HCT116 (cell line): ENCODE measurements around the gene DOK5.

Experiments used
- CBX3 ChIP-seq: IDR thresholded peaks from 2 replicates; pipeline ENCODE4 v1.6.1; 2012; ENCODE audit warnings: low read depth
- EZH2phosphoT487 ChIP-seq: fragments of 200-600 bp; IDR thresholded peaks from 2 replicates; pipeline ENCODE4 v1.6.1; 2018; ENCODE audit warnings: antibody characterized with exemption, borderline replicate concordance
- MAX ChIP-seq: IDR thresholded peaks from 2 replicates; pipeline ENCODE4 v1.6.1; 2012
- POLR2A ChIP-seq: IDR thresholded peaks from 2 replicates; pipeline ENCODE4 v1.7.0; 2011; ENCODE audit warnings: borderline replicate concordance; ENCODE audit not compliant: insufficient read depth, insufficient read length; ENCODE audit errors: extremely low read depth
- POLR2AphosphoS5 ChIP-seq: IDR thresholded peaks from 2 replicates; pipeline ENCODE4 v1.6.1; 2011; ENCODE audit warnings: mild to moderate bottlenecking, low read depth, low read length, moderate library complexity
- RAD21 ChIP-seq: IDR thresholded peaks from 2 replicates; pipeline ENCODE4 v1.6.1; 2012; ENCODE audit warnings: low read depth, mild to moderate bottlenecking
- SRF ChIP-seq: IDR thresholded peaks from 2 replicates; pipeline ENCODE4 v1.6.1; 2012; ENCODE audit warnings: low read depth
- ZFX ChIP-seq: fragments of 450-650 bp; IDR thresholded peaks from 2 replicates; pipeline ENCODE4 v1.6.1; 2017
- TF ChIP-seq, protein P1 (sequence below), 3 experiments: fragments of 200-600 bp in 1 of 3; sonication (generic) in 1 of 3; IDR thresholded peaks in 2 of 3; conservative IDR thresholded peaks in 1 of 3; 2 replicates each; pipeline ENCODE4 v1.5.1; 2012 to 2017; ENCODE audit warnings: low read depth in 2 of 3, low read length in 2 of 3, antibody characterized with exemption in 1 of 3, borderline replicate concordance in 1 of 3, control low read depth in 1 of 3, mild to moderate bottlenecking in 1 of 3, mixed read lengths in 1 of 3, mixed run types in 1 of 3, moderate library complexity in 1 of 3; ENCODE audit not compliant: insufficient read depth in 1 of 3
- TF ChIP-seq, protein P2 (sequence below): IDR thresholded peaks from 2 replicates; pipeline ENCODE4 v1.6.1; 2012; ENCODE audit warnings: low read depth

DNA sequence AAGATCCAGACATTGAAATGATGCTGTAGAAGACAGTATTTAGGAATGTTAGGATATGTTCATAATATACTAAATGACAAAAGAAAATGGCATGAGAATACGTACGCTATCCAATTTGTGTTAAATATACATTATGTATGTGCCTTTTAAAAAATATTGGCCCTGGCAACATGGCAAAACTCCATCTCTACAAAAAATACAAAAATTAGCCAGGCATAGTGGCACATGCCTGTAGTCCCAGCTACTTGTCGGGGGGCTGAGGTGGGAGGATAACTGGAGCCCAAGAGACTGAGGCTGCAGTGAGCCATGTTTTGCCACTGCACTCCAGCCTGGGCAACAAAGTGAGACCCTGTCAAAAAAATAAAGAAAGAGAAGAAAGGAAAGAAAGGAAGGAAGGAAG lies 155.7 kb downstream of the DOK5 start:
- TF ChIP-seq, protein P1, sequence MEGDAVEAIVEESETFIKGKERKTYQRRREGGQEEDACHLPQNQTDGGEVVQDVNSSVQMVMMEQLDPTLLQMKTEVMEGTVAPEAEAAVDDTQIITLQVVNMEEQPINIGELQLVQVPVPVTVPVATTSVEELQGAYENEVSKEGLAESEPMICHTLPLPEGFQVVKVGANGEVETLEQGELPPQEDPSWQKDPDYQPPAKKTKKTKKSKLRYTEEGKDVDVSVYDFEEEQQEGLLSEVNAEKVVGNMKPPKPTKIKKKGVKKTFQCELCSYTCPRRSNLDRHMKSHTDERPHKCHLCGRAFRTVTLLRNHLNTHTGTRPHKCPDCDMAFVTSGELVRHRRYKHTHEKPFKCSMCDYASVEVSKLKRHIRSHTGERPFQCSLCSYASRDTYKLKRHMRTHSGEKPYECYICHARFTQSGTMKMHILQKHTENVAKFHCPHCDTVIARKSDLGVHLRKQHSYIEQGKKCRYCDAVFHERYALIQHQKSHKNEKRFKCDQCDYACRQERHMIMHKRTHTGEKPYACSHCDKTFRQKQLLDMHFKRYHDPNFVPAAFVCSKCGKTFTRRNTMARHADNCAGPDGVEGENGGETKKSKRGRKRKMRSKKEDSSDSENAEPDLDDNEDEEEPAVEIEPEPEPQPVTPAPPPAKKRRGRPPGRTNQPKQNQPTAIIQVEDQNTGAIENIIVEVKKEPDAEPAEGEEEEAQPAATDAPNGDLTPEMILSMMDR (IDR thresholded peaks at IDR 0.05 in 2 of 3, conservative IDR thresholded peaks at IDR 0.05 in 1 of 3; ENCODE audit: borderline replicate concordance in 1 of 3, insufficient read depth in 1 of 3, low read depth in 2 of 3, low read length in 2 of 3): no peak
- TF ChIP-seq POLR2A (no peak), SRF (no peak), RAD21 (no peak), POLR2AphosphoS5 (no peak), EZH2phosphoT487 (no peak), CBX3 (no peak), MAX (no peak), ZFX (no peak)
- TF ChIP-seq, protein P2, sequence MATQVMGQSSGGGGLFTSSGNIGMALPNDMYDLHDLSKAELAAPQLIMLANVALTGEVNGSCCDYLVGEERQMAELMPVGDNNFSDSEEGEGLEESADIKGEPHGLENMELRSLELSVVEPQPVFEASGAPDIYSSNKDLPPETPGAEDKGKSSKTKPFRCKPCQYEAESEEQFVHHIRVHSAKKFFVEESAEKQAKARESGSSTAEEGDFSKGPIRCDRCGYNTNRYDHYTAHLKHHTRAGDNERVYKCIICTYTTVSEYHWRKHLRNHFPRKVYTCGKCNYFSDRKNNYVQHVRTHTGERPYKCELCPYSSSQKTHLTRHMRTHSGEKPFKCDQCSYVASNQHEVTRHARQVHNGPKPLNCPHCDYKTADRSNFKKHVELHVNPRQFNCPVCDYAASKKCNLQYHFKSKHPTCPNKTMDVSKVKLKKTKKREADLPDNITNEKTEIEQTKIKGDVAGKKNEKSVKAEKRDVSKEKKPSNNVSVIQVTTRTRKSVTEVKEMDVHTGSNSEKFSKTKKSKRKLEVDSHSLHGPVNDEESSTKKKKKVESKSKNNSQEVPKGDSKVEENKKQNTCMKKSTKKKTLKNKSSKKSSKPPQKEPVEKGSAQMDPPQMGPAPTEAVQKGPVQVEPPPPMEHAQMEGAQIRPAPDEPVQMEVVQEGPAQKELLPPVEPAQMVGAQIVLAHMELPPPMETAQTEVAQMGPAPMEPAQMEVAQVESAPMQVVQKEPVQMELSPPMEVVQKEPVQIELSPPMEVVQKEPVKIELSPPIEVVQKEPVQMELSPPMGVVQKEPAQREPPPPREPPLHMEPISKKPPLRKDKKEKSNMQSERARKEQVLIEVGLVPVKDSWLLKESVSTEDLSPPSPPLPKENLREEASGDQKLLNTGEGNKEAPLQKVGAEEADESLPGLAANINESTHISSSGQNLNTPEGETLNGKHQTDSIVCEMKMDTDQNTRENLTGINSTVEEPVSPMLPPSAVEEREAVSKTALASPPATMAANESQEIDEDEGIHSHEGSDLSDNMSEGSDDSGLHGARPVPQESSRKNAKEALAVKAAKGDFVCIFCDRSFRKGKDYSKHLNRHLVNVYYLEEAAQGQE: no peak
